GM19240 (cell line): ENCODE results near the gene LTBP1.

Source experiments
- DNase-seq: peaks from one replicate; pipeline ENCODE4 v3.0.0; 2011; ENCODE audit warnings: low spot score; ENCODE audit not compliant: insufficient read length

Gene LTBP1

DNA sequence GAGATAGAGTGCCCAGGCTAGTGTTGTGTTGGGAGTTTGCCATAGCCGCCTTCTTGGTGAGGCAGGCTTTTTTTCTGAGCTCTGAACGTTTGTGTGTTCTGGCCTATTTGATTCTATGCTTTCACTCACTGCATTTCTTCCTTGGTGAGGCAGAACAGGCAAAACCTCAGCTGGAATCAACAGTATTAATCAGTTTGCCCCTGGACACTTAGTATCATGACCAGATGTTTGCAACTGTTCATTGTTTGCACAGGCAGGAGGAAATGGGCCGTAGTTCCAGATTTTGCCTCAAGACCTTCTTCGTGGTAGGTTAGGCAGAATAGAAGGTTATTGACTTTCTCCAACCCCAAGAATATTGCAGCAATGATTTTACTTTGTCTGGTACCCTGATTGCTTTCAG, 311.6 kb downstream of the LTBP1 start:
- no peak for DNase-seq

DNA sequence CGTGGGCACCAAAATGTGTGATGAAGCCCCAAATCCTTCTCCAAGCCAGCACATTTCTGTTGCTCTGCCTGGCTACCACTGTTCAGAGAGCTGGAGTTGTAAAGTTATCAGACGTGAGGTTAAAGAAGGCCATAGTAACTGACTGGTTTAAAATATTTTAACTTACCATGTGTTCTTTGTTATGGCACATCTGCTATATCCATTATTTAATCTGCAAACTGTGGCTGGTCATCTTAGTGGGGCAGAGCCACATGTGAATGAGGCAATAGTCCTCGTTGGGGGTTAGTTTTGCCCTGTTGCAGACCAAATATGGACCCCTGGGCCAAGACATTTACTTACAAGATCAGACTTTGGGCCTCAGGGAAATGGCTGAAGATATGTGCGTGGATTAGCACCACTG, 315.3 kb downstream of the LTBP1 start:
- DNase-seq, result no peak

GRCh38 chr2:33264766-33265165, 318.0 kb downstream of the LTBP1 start:
- no peak for DNase-seq

GRCh38 chr2:33265584-33266338, 319.0 kb downstream of the LTBP1 start:
- no peak for DNase-seq

DNA sequence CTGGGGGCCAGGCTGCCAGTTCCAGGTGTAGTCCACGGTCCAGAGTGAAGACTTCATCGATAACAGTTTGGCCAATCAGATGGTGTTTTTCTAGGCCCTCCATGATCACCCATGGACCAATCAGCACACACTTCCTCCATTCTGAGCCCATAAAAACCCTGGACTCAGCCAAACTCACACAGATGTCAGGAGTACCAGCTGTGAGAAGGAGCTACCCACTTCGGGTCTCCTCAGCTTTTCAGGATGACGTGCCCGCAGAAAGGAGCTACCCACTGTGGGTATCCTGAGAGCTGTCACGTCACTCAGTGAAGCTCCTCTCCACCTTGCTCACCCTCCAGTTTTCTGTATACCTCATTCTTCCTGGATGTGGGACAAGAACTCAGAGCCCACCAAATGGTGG, 319.7 kb downstream of the LTBP1 start:
- DNase-seq, result no peak

DNA sequence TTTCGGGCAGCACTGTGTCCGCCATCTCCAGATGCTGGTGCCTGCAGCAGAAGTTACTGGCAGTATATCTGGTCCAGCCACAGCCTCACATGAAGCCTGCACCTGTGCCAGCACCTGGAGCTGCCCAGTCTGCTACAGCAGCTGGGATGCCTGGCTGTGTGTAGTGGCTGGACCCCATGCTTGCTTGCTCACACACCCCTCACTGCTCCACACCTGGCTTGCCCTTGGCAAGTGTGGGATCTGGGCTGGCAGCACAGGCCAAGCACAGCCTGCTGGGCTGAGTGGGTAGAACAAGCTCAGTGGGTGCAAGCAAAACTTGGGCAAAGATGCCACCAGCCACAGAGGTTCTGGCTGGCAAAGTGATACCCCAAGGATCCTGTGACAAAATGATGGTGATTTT, 320.3 kb downstream of the LTBP1 start:
- DNase-seq, result no peak

GRCh38 chr2:33267756-33268155, 321.0 kb downstream of the LTBP1 start:
- DNase-seq, result no peak

DNA sequence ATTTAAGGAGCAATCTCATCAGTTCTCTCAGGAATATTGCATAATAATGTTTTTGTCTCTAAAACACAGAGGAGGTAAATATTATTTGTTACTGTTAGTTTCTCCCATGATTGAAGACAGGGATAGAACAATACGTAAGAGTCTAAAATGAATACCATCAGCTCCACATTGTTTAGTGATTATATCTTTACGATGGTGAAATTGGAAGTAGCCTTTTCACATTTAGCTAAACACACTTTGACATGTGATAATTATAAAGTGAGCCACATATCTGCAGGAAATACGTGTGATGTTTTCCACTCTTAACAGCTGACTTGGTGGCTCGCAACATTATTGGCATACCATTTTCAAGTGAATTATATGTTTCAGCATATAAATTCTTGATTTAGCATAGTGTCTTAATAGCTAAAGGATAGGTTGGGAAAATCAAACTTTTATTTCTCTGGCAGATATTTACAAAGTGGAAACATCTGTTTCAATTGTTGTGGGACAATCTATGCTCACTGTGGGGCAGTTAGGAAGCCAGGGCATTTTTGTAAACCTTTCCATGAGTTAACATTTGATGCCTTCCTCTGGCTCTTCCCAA, 321.6 kb downstream of the LTBP1 start:
- DNase-seq, result no peak

GRCh38 chr2:33272001-33272400, 325.2 kb downstream of the LTBP1 start:
- DNase-seq, result peak; percentile 52

GRCh38 chr2:33273479-33273878, 326.7 kb downstream of the LTBP1 start:
- DNase-seq, result no peak

GRCh38 chr2:33274524-33274923, 327.8 kb downstream of the LTBP1 start:
- no peak for DNase-seq

DNA sequence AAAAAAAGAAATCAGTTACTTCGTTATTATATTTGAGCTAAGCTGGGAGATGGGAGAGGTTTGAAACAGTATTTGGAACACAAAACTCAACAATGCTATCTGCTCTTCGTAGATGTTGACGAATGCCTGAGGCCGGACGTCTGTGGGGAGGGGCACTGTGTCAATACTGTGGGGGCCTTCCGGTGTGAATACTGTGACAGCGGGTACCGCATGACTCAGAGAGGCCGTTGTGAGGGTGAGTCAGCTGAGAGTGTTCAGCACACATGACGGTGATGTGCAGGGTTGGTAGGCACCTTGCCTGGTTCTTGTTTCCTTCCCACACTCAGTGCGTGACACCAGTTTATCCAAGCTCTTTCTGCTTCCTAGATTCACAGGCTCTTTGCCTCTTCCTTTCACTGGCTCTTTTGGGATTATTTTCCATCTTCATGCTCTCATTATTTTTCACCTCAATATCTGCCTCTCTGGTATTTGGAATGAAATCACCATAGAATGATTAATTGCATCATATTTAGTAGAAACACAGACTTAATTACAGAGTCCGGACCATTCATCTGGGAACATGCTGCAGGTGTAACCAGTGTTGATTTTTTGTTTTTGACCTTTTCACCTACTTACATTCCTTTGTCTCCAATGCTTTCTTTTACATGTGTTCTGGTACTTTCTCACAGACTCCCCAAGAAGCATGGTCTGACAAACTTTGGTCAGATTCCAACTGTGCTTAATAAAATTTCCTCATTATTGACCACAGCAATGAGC, 329.1 kb downstream of the LTBP1 start:
- no peak for DNase-seq

GRCh38 chr2:33277002-33277426, 330.3 kb downstream of the LTBP1 start:
- no peak for DNase-seq

DNA sequence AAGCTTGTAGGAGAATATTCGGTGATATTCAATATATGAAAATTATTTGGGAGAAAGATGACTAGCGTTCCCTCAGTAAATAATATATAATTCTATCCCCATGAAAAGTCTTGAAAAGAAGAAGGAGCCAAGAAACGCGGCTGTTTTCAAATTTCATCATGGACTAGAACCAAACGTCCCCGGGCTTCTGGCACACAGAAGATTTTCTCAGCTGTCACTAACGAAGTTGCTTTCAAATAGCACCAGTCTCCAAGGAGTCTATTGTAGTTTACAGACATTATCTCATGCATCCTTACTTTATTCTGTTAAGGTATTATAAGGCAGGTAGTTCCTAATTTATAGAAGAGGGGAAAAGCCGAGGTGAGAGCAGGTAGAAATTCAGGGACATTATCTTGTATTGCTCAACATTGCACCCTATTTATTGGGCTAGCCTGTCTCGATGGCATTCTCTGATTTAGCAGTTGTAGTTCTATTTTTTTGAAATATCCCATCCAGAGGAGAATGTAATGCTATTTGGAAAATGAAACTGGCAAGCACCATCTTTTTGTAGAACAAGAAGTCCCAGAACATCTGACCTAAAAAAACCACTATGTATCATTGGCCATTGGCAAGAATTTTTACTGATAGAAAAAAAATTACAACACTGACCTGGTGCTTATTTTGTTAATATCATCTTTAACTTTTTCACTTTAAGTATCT, 331.6 kb downstream of the LTBP1 start:
- no peak for DNase-seq

- DNase-seq, result no peak
These were observed 337.5 kb downstream of the LTBP1 start for GRCh38 chr2:33284287-33284686.

GRCh38 chr2:33287507-33288005, 340.8 kb downstream of the LTBP1 start:
- no peak for DNase-seq

DNA sequence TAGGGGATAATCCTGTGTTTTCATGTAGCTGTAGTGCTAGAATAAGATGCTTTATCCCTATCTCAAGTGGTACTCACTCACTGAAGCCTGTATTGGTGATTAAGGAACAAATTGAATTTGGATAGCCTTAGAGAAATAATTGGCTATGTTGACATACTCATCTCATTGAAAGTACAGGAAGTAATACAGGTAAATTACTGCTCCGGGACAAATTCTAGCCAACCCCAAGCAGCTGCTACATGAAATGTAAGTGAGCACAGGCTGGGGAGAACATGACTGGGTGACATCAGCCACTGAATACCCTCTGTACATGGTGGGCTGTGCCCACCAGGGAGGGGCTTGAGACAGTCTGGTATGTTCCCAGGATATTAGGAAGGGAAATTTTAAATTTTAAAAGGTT, 341.3 kb downstream of the LTBP1 start:
- DNase-seq, result no peak

- no peak for DNase-seq
These were observed 343.2 kb downstream of the LTBP1 start for GRCh38 chr2:33289961-33290360.

DNA sequence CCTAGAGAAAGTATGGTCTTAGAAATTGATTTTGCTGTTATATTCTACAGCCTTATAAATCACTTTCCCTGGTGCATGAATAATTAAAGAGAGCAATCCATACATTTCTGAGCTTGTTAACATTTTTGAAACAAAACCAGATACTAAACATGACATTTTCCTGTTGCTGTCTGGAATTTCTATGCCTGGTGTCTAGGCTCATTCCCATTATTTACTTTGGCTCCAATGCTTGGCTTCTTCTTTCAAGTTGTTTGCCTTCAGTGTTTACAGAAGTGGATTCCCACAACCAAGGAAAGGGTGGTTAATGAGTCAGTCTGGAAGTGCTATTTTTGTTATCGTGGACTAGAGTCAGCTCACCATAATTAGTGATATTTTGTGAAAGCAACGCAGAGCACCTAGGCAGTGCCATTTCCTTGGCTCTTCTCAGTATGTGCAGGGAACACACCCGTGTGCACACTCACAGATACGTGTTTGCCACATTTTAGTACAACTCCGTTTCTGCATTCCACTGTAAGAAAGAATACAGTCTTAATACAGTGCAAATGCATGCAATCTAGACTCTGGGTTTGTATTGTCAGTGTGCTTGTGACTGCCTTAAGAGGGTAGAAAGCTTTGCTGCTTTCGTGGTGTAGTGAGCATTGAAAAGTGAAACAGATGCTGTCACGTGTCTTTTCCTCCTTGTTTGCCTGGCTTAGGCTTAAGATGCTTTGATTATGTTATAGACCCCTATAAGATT, 344.7 kb downstream of the LTBP1 start:
- DNase-seq, result no peak

- no peak for DNase-seq
These were observed 345.3 kb downstream of the LTBP1 start for GRCh38 chr2:33292063-33292462.

DNA sequence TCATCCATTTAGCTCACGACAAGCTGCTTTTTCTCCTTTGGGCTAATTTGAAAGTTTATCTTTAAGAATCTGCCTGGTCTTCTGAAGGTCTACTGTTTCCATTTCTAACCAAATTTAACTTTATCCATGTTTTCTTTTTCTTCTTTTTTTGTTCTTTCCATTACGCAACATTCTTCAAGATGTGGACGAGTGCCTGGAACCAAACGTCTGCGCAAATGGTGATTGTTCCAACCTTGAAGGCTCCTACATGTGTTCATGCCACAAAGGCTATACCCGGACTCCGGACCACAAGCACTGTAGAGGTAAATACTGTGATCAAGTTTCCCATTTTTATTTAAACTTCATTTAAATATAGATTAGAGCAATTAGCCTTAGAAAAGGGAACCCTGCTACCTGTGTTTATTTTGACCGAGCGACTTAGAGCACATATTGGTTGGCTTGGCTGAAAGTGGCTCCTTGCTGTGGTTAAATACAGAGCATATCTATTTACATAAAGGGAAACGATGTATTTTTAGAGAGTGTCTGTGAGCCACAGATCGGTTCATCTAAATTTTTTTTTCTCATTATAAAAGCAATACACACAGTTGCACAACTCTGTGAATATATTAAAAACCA, 346.3 kb downstream of the LTBP1 start:
- no peak for DNase-seq
